Panc1 (cell line): Measurements from ENCODE around the gene WDR35. TPM values are rescaled to one million over a fixed set of nuclear protein-coding genes. Genes with fewer than 3 reads are reported as not detected.

Experiments used
- ATAC-seq: fragments of 200-7000 bp; cut with Tn5 transposase; 2 replicates; pipeline ENCODE4 v1.9.1; 2020; ENCODE audit warnings: mild to moderate bottlenecking, moderate library complexity
- BruUV-seq: library from RNA; stranded (reverse); fragments of 400-500 nt; replicated peaks from 2 replicates; lab custom pipeline; 2021; lab: Mats Ljungman, UMichigan
- CTCF ChIA-PET: fragments of 300-600 bp; sonication (Branson Sonifier 250); formaldehyde crosslinking; loops from one replicate; lab custom pipeline; 2022; ENCODE audit warnings: antibody characterized with exemption; lab: Charles Lee
- POLR2A ChIA-PET: fragments of 300-600 bp; sonication (Branson Sonifier 250); formaldehyde crosslinking; loops from one replicate; lab custom pipeline; 2022; ENCODE audit warnings: antibody characterized with exemption; lab: Charles Lee
- DNase-seq: peaks from one replicate; pipeline ENCODE4 v3.0.0-alpha.2; 2010; ENCODE audit warnings: low read depth, low spot score
- H3K27ac ChIP-seq: 2 replicates; pipeline ENCODE4 v1.5.1; 2011; ENCODE audit warnings: mild to moderate bottlenecking, low read length, inconsistent platforms
- H3K27me3 ChIP-seq: fragments of 200-500 bp; sonication (Bioruptor generic); 2 replicates; pipeline ENCODE4 v1.6.0; 2014; ENCODE audit warnings: low read length, inconsistent platforms; ENCODE audit not compliant: control insufficient read depth, insufficient read depth
- H3K36me3 ChIP-seq: fragments of 200-500 bp; sonication (Bioruptor generic); 2 replicates; pipeline ENCODE4 v1.5.1; 2014; ENCODE audit warnings: inconsistent platforms, mild to moderate bottlenecking, low read length, moderate library complexity; ENCODE audit not compliant: control insufficient read depth, insufficient read depth
- H3K4me1 ChIP-seq: 2 replicates; pipeline ENCODE4 v1.5.1; 2011; ENCODE audit warnings: inconsistent platforms, mild to moderate bottlenecking, low read length, moderate library complexity; ENCODE audit not compliant: control insufficient read depth, insufficient read depth
- H3K4me3 ChIP-seq, 2 experiments: 2 replicates each; pipeline ENCODE4 v1.5.1; 2011 to 2012; ENCODE audit warnings: low read depth in 2 of 2, low read length in 2 of 2, mild to moderate bottlenecking in 2 of 2, inconsistent platforms in 1 of 2, moderate library complexity in 1 of 2
- H3K9me3 ChIP-seq: fragments of 200-500 bp; sonication (Bioruptor generic); 2 replicates; pipeline ENCODE4 v1.5.1; 2014; ENCODE audit warnings: low read depth, mild to moderate bottlenecking, inconsistent platforms, low read length, moderate library complexity; ENCODE audit not compliant: control insufficient read depth, insufficient read depth
- CTCF ChIP-seq: fragments of 450-650 bp; IDR thresholded peaks from 2 replicates; pipeline ENCODE4 v1.5.1; 2017; ENCODE audit warnings: mild to moderate bottlenecking
- POLR2AphosphoS5 ChIP-seq: IDR thresholded peaks from 2 replicates; pipeline ENCODE4 v1.6.1; 2012; ENCODE audit warnings: mild to moderate bottlenecking, low read depth, low read length, moderate library complexity
- REST ChIP-seq, 2 experiments: IDR thresholded peaks; 2 replicates each; pipeline ENCODE4 v1.6.1; 2011 to 2012; ENCODE audit warnings: low read depth in 2 of 2, control low read depth in 1 of 2, low read length in 1 of 2, mild to moderate bottlenecking in 1 of 2, moderate library complexity in 1 of 2; ENCODE audit not compliant: insufficient read depth in 1 of 2
- SIN3A ChIP-seq: IDR thresholded peaks from 2 replicates; pipeline ENCODE4 v1.6.1; 2012; ENCODE audit warnings: low read depth, mild to moderate bottlenecking, low read length, moderate library complexity, borderline replicate concordance; ENCODE audit not compliant: insufficient read depth
- TCF7L2 ChIP-seq: IDR thresholded peaks from 2 replicates; pipeline ENCODE4 v1.6.1; 2011; ENCODE audit warnings: mild to moderate bottlenecking, low read depth, low read length, inconsistent platforms
- in situ Hi-C: cut with HindIII; loops from 2 replicates; pipeline ENCODE4 v1.10.0; 2016; ENCODE audit warnings: low sequenced_read_pairs, low pct_unique_long_range_greater_than_20kb
- intact Hi-C: fragments of 100-400 bp; cut with micrococcal nuclease; formaldehyde crosslinking; loops from one replicate; pipeline ENCODE4 v1.10.0; 2022; ENCODE audit not compliant: unreplicated experiment
- total RNA-seq: library from RNA; stranded (reverse); gene quantifications from one replicate; pipeline ENCODE4 v1.2.1, GENCODE V29; 2021; ENCODE audit not compliant: unreplicated experiment

Gene WDR35
- total RNA-seq, 1 experiment from 2014 or later = 13.8 TPM

GRCh38 chr2:19973466-19973865 lies 16.4 kb downstream of the WDR35 start:
- no peak overlapping the region for H3K4me3 ChIP-seq
- ChIA-PET CTCF (no interaction called here), POLR2A (interaction anchor here (0.7 kb wide), 1 partner anchor 15 kb away, joined by 4 read pairs; no protein-coding TSS in a partner anchor)
- no peaks in the 10 kb centered on the region for H3K27me3 ChIP-seq
- H3K9me3 ChIP-seq = no peaks in the 10 kb centered on the region
- H3K4me1 ChIP-seq = no peaks in the 10 kb centered on the region
- in situ Hi-C loops = no loop called here
- intact Hi-C loops = no loop called here
- H3K36me3 ChIP-seq = peaks cover 15% of the 10 kb centered on the region
- no TSS peak for BruUV-seq
- DNase-seq (no peak), ATAC-seq (no peak)
- TF ChIP-seq SIN3A (no peak), POLR2AphosphoS5 (no peak), REST (IDR thresholded peaks at IDR 0.05; ENCODE audit: insufficient read depth in 1 of 2, low read depth in 2 of 2, low read length in 1 of 2) (no peak)
- no peak overlapping the region for H3K27ac ChIP-seq

GRCh38 chr2:19971691-19972090 lies 18.2 kb downstream of the WDR35 start:
- intact Hi-C loops (no loop called here), in situ Hi-C loops (no loop called here)
- Histone ChIP-seq H3K4me3 (no peak overlapping the region), H3K27ac (no peak overlapping the region), H3K36me3 (peaks cover 23% of the 10 kb centered on the region), H3K9me3 (no peaks in the 10 kb centered on the region), H3K27me3 (no peaks in the 10 kb centered on the region), H3K4me1 (no peaks in the 10 kb centered on the region)
- ChIA-PET CTCF (no interaction called here), POLR2A (interaction anchor here (0.5 kb wide), 1 partner anchor 234 kb away, joined by 5 read pairs; no protein-coding TSS in a partner anchor)
- DNase-seq = no peak
- no peak for TF ChIP-seq POLR2AphosphoS5
- no peak for ATAC-seq
- BruUV-seq = no TSS peak

GRCh38 chr2:19963386-19963785 lies 26.5 kb downstream of the WDR35 start:
- ChIA-PET CTCF (no interaction called here), POLR2A (interaction anchor here (1.3 kb wide), 1 partner anchor 14 kb away, joined by 4 read pairs; no protein-coding TSS in a partner anchor)
- H3K27ac ChIP-seq = no peak overlapping the region
- no TSS peak for BruUV-seq
- no peaks in the 10 kb centered on the region for H3K9me3 ChIP-seq
- peaks cover 18% of the 10 kb centered on the region for H3K36me3 ChIP-seq
- DNase-seq (no peak), ATAC-seq (no peak)
- TF ChIP-seq CTCF (no peak), TCF7L2 (no peak), SIN3A (no peak), POLR2AphosphoS5 (no peak), REST (IDR thresholded peaks at IDR 0.05; ENCODE audit: insufficient read depth in 1 of 2, low read depth in 2 of 2, low read length in 1 of 2) (no peak)
- H3K4me1 ChIP-seq = no peaks in the 10 kb centered on the region
- H3K4me3 ChIP-seq = no peak overlapping the region
- in situ Hi-C loops = no loop called here
- intact Hi-C loops = no loop called here
- H3K27me3 ChIP-seq = no peaks in the 10 kb centered on the region
